GM23338 (cell line): ENCODE measurements around the gene CTDSP1. TPM values are rescaled to one million over a fixed set of nuclear protein-coding genes. Genes with fewer than 3 reads are reported as not detected.

Experiments used
- ATAC-seq: fragments of 200-7000 bp; cut with Tn5 transposase; 3 replicates; pipeline ENCODE4 v1.9.1; 2020
- DNase-seq: peaks from one replicate; pipeline ENCODE4 v3.0.0-alpha.2; 2015; ENCODE audit warnings: low spot score
- H2AFZ ChIP-seq: fragments of 200-600 bp; sonication (generic); 2 replicates; pipeline ENCODE4 v1.8.0; 2016; ENCODE audit warnings: antibody characterized with exemption, mild to moderate bottlenecking, moderate library complexity
- H3F3A ChIP-seq: fragments of 200-600 bp; sonication (generic); replicated peaks from 2 replicates; pipeline ENCODE4 v1.8.0; 2017; ENCODE audit warnings: antibody characterized with exemption, mixed run types, low read depth
- H3K27ac ChIP-seq: fragments of 200-600 bp; sonication (generic); 2 replicates; pipeline ENCODE4 v1.6.1; 2016; ENCODE audit warnings: low read depth
- H3K27me3 ChIP-seq: fragments of 200-600 bp; sonication (generic); 2 replicates; pipeline ENCODE4 v1.8.0; 2016; ENCODE audit warnings: mild to moderate bottlenecking, mixed run types, moderate library complexity; ENCODE audit not compliant: insufficient read depth
- H3K36me3 ChIP-seq: fragments of 200-600 bp; sonication (generic); 2 replicates; pipeline ENCODE4 v1.8.0; 2016; ENCODE audit warnings: mild to moderate bottlenecking; ENCODE audit not compliant: insufficient read depth
- H3K4me1 ChIP-seq: fragments of 200-600 bp; sonication (generic); 2 replicates; pipeline ENCODE4 v1.8.0; 2016; ENCODE audit warnings: mild to moderate bottlenecking, moderate library complexity; ENCODE audit not compliant: insufficient read depth
- H3K4me2 ChIP-seq: fragments of 200-600 bp; sonication (generic); 2 replicates; pipeline ENCODE4 v1.7.1; 2017; ENCODE audit warnings: mixed run types
- H3K4me3 ChIP-seq: fragments of 200-600 bp; sonication (generic); 2 replicates; pipeline ENCODE4 v1.6.1; 2016; ENCODE audit warnings: mixed run types
- H3K79me2 ChIP-seq: fragments of 200-600 bp; sonication (generic); replicated peaks from 2 replicates; pipeline ENCODE4 v1.8.0; 2017; ENCODE audit warnings: mild to moderate bottlenecking; ENCODE audit not compliant: insufficient read depth
- H3K9me2 ChIP-seq: fragments of 200-600 bp; sonication (generic); 2 replicates; pipeline ENCODE4 v1.8.0; 2017; ENCODE audit not compliant: insufficient read depth
- H4K20me1 ChIP-seq: fragments of 200-600 bp; sonication (generic); replicated peaks from 2 replicates; pipeline ENCODE4 v1.8.0; 2017; ENCODE audit warnings: mild to moderate bottlenecking; ENCODE audit not compliant: insufficient read depth
- H3K27ac Mint-ChIP-seq: 2 replicates; pipeline ENCODE4 v1.8.0; 2020; ENCODE audit warnings: inconsistent platforms, mild to moderate bottlenecking, moderate library complexity, mixed read lengths
- H3K27me3 Mint-ChIP-seq: 3 replicates; pipeline ENCODE4 v1.8.0; 2022; ENCODE audit warnings: low read depth, mild to moderate bottlenecking, moderate library complexity, mixed read lengths, inconsistent platforms; ENCODE audit not compliant: insufficient read depth, poor library complexity
- H3K36me3 Mint-ChIP-seq: 3 replicates; pipeline ENCODE4 v1.8.0; 2021; ENCODE audit warnings: low read depth, mild to moderate bottlenecking, inconsistent platforms, moderate library complexity, mixed read lengths
- H3K4me1 Mint-ChIP-seq: 3 replicates; pipeline ENCODE4 v1.8.0; 2020; ENCODE audit warnings: mild to moderate bottlenecking, inconsistent platforms, mixed read lengths
- H3K4me3 Mint-ChIP-seq: 3 replicates; pipeline ENCODE4 v1.8.0; 2021; ENCODE audit warnings: moderate library complexity, mild to moderate bottlenecking, inconsistent platforms, mixed read lengths
- H3K9me3 Mint-ChIP-seq: 3 replicates; pipeline ENCODE4 v1.8.0; 2020; ENCODE audit warnings: moderate library complexity, mild to moderate bottlenecking, inconsistent platforms, mixed read lengths
- EZH2 ChIP-seq: fragments of 200-600 bp; sonication (generic); IDR thresholded peaks from one replicate; pipeline ENCODE4 v1.8.0; 2017; ENCODE audit warnings: antibody characterized with exemption, mild to moderate bottlenecking, low read depth; ENCODE audit not compliant: unreplicated experiment
- EZH2phosphoT487 ChIP-seq: fragments of 200-600 bp; sonication (generic); IDR thresholded peaks from one replicate; pipeline ENCODE4 v1.8.1; 2018; ENCODE audit warnings: antibody characterized with exemption; ENCODE audit not compliant: unreplicated experiment
- ZNF114 ChIP-seq: fragments of 250-450 bp; sonication (Bioruptor Pico); IDR thresholded peaks from 2 replicates; pipeline ENCODE4 v1.5.0; 2020; ENCODE audit warnings: mild to moderate bottlenecking, moderate library complexity
- ZNF331 ChIP-seq: fragments of 250-450 bp; sonication (Bioruptor Pico); IDR thresholded peaks from 2 replicates; pipeline ENCODE4 v1.5.0; 2020; ENCODE audit warnings: low read depth, mild to moderate bottlenecking, moderate library complexity
- polyA plus RNA-seq: library from polyadenylated mRNA; unstranded; fragments of >200 nt; fragmentation: Nextera tagmentation; extraction: Ambion mirVana; gene quantifications from 2 replicates; pipeline ENCODE4 v1.2.1, GENCODE V29; 2016
- total RNA-seq: library from RNA; depleted of rRNA; stranded (reverse); fragments of >200 nt; shearing (Covaris generic); gene quantifications from 2 replicates; pipeline ENCODE4 v1.2.3, GENCODE V29; 2014
- TF ChIP-seq, protein P1 (sequence below): IDR thresholded peaks from 2 replicates; pipeline ENCODE4 v1.6.1; 2016; ENCODE audit warnings: antibody characterized with exemption
- TF ChIP-seq, protein P2 (sequence below): fragments of 250-450 bp; sonication (Bioruptor Pico); IDR thresholded peaks from 2 replicates; pipeline ENCODE4 v1.5.0; 2020; ENCODE audit warnings: mild to moderate bottlenecking, moderate library complexity

The CTDSP1 gene
- total and polyA plus RNA-seq, 2 experiments from 2014 or later = 6.7 to 21.8 TPM

DNA sequence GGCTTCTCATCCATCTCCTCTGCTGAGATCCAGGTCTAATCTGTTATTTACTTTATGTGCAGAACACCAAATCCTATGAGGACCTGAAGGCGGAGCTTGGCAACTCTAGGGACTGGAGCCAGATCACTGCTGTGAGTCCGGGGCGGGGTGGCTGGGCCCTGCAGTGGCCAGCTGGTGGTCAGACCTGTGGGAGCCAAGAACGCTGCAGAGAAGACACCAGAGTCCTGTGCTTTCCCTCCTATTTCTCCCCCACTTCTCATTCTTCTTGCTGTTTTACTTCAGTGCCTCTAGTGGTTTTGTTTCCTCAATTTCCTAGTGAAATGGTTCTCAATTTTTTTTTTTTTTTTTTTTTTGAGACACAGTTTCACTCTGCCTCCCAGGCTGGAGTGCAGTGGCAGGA lies 38.9 kb downstream of the CTDSP1 start:
- no peak for ATAC-seq
- no peak overlapping the region for H3K27ac Mint-ChIP-seq
- no peak for TF ChIP-seq ZNF331
- TF ChIP-seq EZH2 = no peak
- TF ChIP-seq, protein P1, sequence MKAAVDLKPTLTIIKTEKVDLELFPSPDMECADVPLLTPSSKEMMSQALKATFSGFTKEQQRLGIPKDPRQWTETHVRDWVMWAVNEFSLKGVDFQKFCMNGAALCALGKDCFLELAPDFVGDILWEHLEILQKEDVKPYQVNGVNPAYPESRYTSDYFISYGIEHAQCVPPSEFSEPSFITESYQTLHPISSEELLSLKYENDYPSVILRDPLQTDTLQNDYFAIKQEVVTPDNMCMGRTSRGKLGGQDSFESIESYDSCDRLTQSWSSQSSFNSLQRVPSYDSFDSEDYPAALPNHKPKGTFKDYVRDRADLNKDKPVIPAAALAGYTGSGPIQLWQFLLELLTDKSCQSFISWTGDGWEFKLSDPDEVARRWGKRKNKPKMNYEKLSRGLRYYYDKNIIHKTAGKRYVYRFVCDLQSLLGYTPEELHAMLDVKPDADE = no peak
- no peak for TF ChIP-seq ZNF114
- TF ChIP-seq, protein P2, sequence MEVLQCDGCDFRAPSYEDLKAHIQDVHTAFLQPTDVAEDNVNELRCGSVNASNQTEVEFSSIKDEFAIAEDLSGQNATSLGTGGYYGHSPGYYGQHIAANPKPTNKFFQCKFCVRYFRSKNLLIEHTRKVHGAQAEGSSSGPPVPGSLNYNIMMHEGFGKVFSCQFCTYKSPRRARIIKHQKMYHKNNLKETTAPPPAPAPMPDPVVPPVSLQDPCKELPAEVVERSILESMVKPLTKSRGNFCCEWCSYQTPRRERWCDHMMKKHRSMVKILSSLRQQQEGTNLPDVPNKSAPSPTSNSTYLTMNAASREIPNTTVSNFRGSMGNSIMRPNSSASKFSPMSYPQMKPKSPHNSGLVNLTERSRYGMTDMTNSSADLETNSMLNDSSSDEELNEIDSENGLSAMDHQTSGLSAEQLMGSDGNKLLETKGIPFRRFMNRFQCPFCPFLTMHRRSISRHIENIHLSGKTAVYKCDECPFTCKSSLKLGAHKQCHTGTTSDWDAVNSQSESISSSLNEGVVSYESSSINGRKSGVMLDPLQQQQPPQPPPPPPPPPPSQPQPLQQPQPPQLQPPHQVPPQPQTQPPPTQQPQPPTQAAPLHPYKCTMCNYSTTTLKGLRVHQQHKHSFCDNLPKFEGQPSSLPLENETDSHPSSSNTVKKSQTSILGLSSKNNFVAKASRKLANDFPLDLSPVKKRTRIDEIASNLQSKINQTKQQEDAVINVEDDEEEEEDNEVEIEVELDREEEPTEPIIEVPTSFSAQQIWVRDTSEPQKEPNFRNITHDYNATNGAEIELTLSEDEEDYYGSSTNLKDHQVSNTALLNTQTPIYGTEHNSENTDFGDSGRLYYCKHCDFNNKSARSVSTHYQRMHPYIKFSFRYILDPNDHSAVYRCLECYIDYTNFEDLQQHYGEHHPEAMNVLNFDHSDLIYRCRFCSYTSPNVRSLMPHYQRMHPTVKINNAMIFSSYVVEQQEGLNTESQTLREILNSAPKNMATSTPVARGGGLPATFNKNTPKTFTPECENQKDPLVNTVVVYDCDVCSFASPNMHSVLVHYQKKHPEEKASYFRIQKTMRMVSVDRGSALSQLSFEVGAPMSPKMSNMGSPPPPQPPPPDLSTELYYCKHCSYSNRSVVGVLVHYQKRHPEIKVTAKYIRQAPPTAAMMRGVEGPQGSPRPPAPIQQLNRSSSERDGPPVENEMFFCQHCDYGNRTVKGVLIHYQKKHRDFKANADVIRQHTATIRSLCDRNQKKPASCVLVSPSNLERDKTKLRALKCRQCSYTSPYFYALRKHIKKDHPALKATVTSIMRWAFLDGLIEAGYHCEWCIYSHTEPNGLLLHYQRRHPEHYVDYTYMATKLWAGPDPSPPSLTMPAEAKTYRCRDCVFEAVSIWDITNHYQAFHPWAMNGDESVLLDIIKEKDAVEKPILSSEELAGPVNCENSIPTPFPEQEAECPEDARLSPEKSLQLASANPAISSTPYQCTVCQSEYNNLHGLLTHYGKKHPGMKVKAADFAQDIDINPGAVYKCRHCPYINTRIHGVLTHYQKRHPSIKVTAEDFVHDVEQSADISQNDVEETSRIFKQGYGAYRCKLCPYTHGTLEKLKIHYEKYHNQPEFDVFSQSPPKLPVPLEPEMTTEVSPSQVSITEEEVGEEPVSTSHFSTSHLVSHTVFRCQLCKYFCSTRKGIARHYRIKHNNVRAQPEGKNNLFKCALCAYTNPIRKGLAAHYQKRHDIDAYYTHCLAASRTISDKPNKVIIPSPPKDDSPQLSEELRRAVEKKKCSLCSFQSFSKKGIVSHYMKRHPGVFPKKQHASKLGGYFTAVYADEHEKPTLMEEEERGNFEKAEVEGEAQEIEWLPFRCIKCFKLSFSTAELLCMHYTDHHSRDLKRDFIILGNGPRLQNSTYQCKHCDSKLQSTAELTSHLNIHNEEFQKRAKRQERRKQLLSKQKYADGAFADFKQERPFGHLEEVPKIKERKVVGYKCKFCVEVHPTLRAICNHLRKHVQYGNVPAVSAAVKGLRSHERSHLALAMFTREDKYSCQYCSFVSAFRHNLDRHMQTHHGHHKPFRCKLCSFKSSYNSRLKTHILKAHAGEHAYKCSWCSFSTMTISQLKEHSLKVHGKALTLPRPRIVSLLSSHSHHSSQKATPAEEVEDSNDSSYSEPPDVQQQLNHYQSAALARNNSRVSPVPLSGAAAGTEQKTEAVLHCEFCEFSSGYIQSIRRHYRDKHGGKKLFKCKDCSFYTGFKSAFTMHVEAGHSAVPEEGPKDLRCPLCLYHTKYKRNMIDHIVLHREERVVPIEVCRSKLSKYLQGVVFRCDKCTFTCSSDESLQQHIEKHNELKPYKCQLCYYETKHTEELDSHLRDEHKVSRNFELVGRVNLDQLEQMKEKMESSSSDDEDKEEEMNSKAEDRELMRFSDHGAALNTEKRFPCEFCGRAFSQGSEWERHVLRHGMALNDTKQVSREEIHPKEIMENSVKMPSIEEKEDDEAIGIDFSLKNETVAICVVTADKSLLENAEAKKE (CRISPR knock-in tag) = no peak
- TF ChIP-seq EZH2phosphoT487 = no peak

More for the DNA sequence above, 38.9 kb downstream of the CTDSP1 start:
- Histone ChIP-seq H3K36me3 (no peaks in the 10 kb centered on the region), H3K79me2 (no peaks in the 10 kb centered on the region), H3K4me2 (no peak overlapping the region), H3K4me1 (no peaks in the 10 kb centered on the region), H3K27ac (no peak overlapping the region), H3K9me2 (no peaks in the 10 kb centered on the region), H3K27me3 (no peaks in the 10 kb centered on the region), H3F3A (no peaks in the 10 kb centered on the region), H2AFZ (no peak overlapping the region), H4K20me1 (no peaks in the 10 kb centered on the region), H3K4me3 (no peak overlapping the region)
- DNase-seq = no peak
- H3K4me3 Mint-ChIP-seq = no peak overlapping the region
- no peaks in the 10 kb centered on the region for H3K36me3 Mint-ChIP-seq
- peaks cover 5% of the 10 kb centered on the region for H3K27me3 Mint-ChIP-seq
- H3K4me1 Mint-ChIP-seq = no peaks in the 10 kb centered on the region
- no peaks in the 10 kb centered on the region for H3K9me3 Mint-ChIP-seq
